K562 (cell line): ENCODE results near the gene MBD3L4. TPM values are rescaled to one million over a fixed set of nuclear protein-coding genes. Genes with fewer than 3 reads are reported as not detected.

Experiments used
- HDGF ChIP-seq: fragments of 450-650 bp; IDR thresholded peaks from 2 replicates; pipeline ENCODE4 v1.6.1; 2016
- POU5F1 ChIP-seq: fragments of 150-350 bp; IDR thresholded peaks from 2 replicates; pipeline ENCODE4 v1.6.1; 2014; ENCODE audit warnings: borderline replicate concordance, low read length, low read depth, mild to moderate bottlenecking; ENCODE audit not compliant: partially characterized antibody
- ZBED1 ChIP-seq: IDR thresholded peaks from 2 replicates; pipeline ENCODE4 v1.6.1; 2014
- ZBTB11 ChIP-seq, 3 experiments: fragments of 200-800 bp in 1 of 3; fragments of 250-450 bp in 1 of 3; fragments of 450-650 bp in 1 of 3; sonication (Bioruptor Pico) in 1 of 3; sonication (Bioruptor generic) in 1 of 3; formaldehyde crosslinking in 1 of 3; IDR thresholded peaks; 2 replicates each; pipeline versions ENCODE4 v1.6.1 to v1.8.0; 2016 to 2022; ENCODE audit warnings: mild to moderate bottlenecking in 2 of 3, missing genetic modification characterization in 2 of 3, missing compliant biosample characterization in 1 of 3, moderate library complexity in 1 of 3
- ZNF3 ChIP-seq: fragments of 250-450 bp; sonication (Bioruptor Pico); IDR thresholded peaks from 2 replicates; pipeline ENCODE4 v1.5.0; 2021; ENCODE audit warnings: mild to moderate bottlenecking, moderate library complexity
- polyA plus RNA-seq, 8 experiments: library from polyadenylated mRNA; depleted of rRNA in 4 of 8; stranded (reverse) in 5 of 8; unstranded in 3 of 8; fragments of >200 nt; fragmentation: Nextera tagmentation in 2 of 8; fragmentation: Illumina TruSeq in 1 of 8; extraction: Ambion mirVana in 2 of 8; extraction: Trizol in 1 of 8; gene quantifications; 2 replicates each; pipeline versions ENCODE4 v1.2.1 to v1.2.3, GENCODE V29; 2011 to 2014; ENCODE audit warnings: inconsistent platforms in 1 of 8, missing spikeins in 1 of 8
- total RNA-seq, 7 experiments: library from RNA; depleted of rRNA in 6 of 7; stranded (reverse); fragments of >200 nt in 6 of 7; fragmentation: Illumina TruSeq in 2 of 7; extraction: Trizol in 2 of 7; gene quantifications; 2 replicates each; pipeline versions ENCODE4 v1.2.1 to v1.2.3, GENCODE V29; 2011 to 2021; ENCODE audit warnings: low replicate concordance in 1 of 7
- TF ChIP-seq, protein P1 (sequence below): fragments of 450-650 bp; IDR thresholded peaks from 2 replicates; pipeline ENCODE4 v1.6.1; 2016; ENCODE audit warnings: mild to moderate bottlenecking, moderate library complexity

The MBD3L4 gene
- total and polyA plus RNA-seq, 9 of the 15 experiments (the other 6 are each of a cell fraction or from before 2014, with no cell fraction given), result not detected

DNA sequence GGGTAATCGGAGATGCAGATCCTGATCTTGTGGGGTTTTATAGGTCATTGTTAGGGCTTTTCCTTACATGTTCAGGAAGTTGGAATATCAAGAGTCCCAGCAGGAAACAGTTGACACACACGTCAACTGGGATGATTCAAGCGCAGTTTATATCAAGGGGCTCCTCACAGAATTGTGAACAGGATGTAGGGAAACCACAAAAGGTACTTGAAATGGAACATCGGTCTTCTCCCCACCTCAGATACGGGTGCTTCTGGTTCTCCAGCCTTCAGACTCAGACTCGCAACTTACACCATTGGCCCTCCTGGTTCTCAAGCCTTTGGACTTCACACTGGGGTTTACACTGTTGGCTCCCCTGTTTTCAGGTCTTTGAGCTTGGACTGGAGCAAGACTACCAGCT lies 49.0 kb upstream of the MBD3L4 start (continued):
- no peak for TF ChIP-seq ZBTB11 (CRISPR knock-in tag; IDR thresholded peaks at IDR 0.05)
- TF ChIP-seq ZNF3 (CRISPR knock-in tag), result no peak
- TF ChIP-seq HDGF, result no peak
- TF ChIP-seq, protein P1, sequence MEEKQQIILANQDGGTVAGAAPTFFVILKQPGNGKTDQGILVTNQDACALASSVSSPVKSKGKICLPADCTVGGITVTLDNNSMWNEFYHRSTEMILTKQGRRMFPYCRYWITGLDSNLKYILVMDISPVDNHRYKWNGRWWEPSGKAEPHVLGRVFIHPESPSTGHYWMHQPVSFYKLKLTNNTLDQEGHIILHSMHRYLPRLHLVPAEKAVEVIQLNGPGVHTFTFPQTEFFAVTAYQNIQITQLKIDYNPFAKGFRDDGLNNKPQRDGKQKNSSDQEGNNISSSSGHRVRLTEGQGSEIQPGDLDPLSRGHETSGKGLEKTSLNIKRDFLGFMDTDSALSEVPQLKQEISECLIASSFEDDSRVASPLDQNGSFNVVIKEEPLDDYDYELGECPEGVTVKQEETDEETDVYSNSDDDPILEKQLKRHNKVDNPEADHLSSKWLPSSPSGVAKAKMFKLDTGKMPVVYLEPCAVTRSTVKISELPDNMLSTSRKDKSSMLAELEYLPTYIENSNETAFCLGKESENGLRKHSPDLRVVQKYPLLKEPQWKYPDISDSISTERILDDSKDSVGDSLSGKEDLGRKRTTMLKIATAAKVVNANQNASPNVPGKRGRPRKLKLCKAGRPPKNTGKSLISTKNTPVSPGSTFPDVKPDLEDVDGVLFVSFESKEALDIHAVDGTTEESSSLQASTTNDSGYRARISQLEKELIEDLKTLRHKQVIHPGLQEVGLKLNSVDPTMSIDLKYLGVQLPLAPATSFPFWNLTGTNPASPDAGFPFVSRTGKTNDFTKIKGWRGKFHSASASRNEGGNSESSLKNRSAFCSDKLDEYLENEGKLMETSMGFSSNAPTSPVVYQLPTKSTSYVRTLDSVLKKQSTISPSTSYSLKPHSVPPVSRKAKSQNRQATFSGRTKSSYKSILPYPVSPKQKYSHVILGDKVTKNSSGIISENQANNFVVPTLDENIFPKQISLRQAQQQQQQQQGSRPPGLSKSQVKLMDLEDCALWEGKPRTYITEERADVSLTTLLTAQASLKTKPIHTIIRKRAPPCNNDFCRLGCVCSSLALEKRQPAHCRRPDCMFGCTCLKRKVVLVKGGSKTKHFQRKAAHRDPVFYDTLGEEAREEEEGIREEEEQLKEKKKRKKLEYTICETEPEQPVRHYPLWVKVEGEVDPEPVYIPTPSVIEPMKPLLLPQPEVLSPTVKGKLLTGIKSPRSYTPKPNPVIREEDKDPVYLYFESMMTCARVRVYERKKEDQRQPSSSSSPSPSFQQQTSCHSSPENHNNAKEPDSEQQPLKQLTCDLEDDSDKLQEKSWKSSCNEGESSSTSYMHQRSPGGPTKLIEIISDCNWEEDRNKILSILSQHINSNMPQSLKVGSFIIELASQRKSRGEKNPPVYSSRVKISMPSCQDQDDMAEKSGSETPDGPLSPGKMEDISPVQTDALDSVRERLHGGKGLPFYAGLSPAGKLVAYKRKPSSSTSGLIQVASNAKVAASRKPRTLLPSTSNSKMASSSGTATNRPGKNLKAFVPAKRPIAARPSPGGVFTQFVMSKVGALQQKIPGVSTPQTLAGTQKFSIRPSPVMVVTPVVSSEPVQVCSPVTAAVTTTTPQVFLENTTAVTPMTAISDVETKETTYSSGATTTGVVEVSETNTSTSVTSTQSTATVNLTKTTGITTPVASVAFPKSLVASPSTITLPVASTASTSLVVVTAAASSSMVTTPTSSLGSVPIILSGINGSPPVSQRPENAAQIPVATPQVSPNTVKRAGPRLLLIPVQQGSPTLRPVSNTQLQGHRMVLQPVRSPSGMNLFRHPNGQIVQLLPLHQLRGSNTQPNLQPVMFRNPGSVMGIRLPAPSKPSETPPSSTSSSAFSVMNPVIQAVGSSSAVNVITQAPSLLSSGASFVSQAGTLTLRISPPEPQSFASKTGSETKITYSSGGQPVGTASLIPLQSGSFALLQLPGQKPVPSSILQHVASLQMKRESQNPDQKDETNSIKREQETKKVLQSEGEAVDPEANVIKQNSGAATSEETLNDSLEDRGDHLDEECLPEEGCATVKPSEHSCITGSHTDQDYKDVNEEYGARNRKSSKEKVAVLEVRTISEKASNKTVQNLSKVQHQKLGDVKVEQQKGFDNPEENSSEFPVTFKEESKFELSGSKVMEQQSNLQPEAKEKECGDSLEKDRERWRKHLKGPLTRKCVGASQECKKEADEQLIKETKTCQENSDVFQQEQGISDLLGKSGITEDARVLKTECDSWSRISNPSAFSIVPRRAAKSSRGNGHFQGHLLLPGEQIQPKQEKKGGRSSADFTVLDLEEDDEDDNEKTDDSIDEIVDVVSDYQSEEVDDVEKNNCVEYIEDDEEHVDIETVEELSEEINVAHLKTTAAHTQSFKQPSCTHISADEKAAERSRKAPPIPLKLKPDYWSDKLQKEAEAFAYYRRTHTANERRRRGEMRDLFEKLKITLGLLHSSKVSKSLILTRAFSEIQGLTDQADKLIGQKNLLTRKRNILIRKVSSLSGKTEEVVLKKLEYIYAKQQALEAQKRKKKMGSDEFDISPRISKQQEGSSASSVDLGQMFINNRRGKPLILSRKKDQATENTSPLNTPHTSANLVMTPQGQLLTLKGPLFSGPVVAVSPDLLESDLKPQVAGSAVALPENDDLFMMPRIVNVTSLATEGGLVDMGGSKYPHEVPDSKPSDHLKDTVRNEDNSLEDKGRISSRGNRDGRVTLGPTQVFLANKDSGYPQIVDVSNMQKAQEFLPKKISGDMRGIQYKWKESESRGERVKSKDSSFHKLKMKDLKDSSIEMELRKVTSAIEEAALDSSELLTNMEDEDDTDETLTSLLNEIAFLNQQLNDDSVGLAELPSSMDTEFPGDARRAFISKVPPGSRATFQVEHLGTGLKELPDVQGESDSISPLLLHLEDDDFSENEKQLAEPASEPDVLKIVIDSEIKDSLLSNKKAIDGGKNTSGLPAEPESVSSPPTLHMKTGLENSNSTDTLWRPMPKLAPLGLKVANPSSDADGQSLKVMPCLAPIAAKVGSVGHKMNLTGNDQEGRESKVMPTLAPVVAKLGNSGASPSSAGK, result no peak
- no peak for TF ChIP-seq POU5F1
- no peak for TF ChIP-seq ZBED1
